ENCODE results near the gene ALDH1L2. TPM values are rescaled to one million over a fixed set of nuclear protein-coding genes. Genes with fewer than 3 reads are reported as not detected.
"Not testable (repeated sequence)": the region's sequence is repeated elsewhere in the genome, so short reads cannot be mapped to it uniquely, and the experiment has no call there.

Gene ALDH1L2
- total RNA-seq, 1 experiment from 2014 or later, result not detected

DNA sequence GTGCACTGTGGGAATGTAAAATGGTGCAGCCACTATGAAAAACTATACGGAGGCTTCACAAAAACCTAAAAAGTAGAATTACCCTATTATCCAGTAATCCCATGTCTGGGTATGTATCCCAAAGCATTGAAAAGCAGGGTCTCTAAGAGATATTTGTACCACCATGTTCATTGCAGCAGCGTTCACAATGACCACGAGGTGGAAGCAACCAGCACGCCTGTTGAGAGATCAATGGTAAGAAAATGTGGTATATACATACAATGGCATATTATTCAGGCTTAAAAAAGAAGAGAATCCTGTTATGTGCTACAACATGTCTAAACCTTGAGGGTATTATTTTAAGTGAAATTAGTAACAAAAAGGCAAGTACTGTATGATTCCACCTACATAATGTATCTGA, 99.1 kb downstream of the ALDH1L2 start:
- DNase-seq (ENCODE audit: low spot score), result peak; percentile 1

DNA sequence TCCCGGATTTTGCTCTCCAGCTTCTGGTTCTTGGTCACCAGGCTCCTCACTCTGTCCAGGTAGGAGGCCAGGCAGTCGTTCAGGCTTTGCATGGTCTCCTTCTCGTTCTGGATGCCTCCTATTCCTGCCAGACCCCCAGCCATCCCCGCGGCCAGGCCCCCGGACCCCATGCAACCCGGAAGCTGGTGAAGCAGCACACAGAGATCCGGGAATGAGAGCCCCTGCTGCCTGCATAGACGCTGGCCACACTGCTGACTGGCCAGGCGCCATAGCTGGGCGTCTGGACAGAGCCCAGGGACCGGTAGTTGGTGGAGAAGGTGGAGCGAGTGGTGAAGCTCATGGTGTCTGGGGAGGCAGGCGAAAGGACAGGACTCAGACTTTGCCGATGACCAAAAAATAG, 106.6 kb downstream of the ALDH1L2 start:
- DNase-seq (ENCODE audit: low spot score), result not testable (repeated sequence)

DNA sequence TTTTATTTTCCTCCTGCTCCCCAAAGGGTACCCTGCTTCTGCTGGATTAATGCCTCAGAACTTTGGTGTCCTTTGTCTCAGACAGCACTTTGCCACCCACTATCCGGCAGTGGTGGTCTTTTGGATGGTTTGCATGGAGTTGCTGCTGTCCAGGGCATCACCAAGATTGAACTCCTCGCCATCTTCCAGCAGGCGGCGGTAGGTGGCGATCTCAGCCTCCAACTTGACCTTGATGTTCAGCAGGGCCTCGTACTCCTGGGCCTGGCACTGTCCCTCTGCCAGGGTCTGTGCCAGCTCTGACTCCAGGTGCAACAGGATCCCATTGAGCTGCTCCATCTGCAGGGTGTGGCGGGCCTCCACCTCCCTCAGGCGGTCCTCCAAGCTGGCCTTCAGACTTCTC, 107.6 kb downstream of the ALDH1L2 start:
- no peak for DNase-seq (ENCODE audit: low spot score)

DNA sequence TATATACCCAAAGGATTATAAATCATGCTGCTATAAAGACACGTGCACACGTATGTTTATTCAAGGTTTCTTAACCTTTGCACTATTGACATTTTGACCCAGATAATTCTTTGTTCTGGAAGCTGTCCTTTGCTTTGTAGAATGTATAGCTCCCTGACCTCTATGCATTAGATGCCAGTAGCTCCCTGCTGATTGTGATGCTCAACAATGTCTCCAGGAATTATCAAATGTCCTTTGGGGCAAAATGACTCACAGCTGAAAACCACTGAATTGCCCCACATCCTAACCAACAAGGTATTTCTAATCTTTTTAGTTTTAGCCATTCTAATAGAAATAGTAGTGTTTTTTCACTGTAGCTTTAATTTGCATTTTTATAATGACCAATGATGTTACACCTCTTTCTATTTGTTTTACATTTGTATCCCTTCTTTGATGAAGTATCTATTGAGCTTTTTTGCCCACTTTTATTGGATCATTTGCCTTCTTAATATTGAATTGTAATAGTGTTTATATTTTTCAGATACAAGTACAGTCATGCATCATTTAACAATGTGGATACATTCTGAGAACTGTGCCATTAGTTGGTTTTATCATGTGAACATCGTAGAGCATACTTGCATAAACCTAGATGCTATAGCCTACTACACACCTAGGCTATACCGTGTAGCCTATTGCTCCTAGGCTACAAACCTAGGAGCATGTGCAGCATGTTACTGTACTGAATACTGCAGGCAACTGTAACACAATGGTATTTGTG, 108.5 kb downstream of the ALDH1L2 start:
- DNase-seq (ENCODE audit: low spot score), result no peak

DNA sequence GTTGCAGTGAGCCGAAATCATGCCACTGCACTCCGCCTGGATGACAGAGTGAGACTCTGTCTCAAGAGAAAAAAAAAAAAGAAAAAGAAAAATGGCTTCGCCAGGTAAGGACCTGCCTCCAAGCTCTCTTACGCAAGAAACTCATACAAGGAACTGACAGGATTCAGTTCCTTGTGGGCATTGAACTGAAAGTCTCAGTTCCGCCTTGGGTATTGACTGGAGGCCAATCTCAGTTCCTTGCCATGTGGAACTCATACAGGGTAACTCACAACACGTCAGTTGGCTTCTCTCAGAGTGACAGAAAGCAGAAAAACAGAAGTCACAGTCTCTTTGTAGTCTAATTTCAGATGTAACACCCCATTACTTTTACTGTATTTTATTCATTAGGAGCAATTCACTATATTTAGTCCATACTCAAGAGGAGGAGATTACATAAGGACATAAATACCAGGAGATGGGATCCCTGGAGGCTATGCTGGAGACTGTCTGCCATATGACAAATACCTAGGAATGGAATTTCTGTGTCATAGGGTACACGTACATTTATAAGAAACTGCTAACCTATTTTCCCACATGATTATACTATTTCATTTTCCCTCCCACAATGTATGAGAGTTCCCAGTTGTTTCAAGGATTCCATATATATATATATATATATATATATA, 109.5 kb downstream of the ALDH1L2 start:
- no peak for DNase-seq (ENCODE audit: low spot score)

DNA sequence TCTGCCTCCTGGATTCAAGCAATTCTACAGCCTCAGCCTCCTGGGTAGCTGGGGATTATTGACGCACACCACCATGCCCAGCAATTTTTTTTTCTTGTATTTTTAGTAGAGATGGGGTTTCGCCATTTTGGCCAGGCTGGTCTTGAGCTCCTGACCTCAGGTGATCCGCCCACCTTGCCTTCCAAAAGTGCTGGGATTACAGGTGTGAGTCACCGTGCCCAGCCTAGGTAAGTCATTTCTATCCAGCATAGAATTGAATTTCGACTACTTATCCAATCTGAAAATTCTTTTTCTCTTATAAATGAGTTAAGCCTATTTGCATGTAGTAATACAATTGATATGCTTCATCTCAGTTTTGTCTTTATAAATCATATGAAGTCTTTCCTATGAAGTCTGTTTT, 111.0 kb downstream of the ALDH1L2 start:
- DNase-seq (ENCODE audit: low spot score), result no peak

DNA sequence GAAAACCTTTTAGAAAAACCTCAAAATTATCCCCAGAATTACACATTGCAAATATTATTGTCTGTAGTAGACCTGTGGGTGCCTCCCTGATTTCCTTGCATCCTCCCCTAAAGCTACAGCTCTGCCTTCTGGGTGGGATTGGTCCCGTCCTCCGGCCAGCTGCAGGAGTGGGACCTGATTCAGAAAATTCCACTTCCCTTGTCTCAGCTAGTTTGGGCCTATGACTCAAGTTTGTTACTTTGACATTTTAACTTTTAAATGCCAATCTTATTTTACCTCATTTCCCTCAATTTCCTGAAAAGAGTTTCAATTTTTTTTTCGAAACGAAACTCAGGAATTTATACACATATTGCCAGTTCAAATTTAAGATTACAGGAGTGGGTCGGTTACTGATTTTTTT, 113.0 kb downstream of the ALDH1L2 start:
- no peak for DNase-seq (ENCODE audit: low spot score)

Other genes starting within 250 kb of the ALDH1L2 start
- gene SLC41A2, start 126.2 kb downstream of the ALDH1L2 start, total RNA-seq (2014; rRNA removed; shearing (Covaris generic)), result 33.2 and 33.4 TPM in 2 replicates
- 23.5 and 24.1 TPM in 2 replicates for gene NOPCHAP1, start 98.1 kb downstream of the ALDH1L2 start, total RNA-seq (2014; rRNA removed; shearing (Covaris generic))
- gene WASHC4, start 23.3 kb upstream of the ALDH1L2 start, total RNA-seq (2014; rRNA removed; shearing (Covaris generic)), result 17.5 and 21.5 TPM in 2 replicates
- 10.3 and 13.3 TPM in 2 replicates for gene APPL2, start 151.7 kb upstream of the ALDH1L2 start, total RNA-seq (2014; rRNA removed; shearing (Covaris generic))
- gene C12orf75, start 246.2 kb upstream of the ALDH1L2 start, total RNA-seq (2014; rRNA removed; shearing (Covaris generic)), result 81.9 and 94.0 TPM in 2 replicates